HG03432 (cell line): ENCODE measurements around the gene ARPP19.
A peak's percentile ranks its signal among the peaks of the same experiment; 100 is the strongest.
"Not testable (repeated sequence)": the region's sequence is repeated elsewhere in the genome, so short reads cannot be mapped to it uniquely, and the experiment has no call there.

Experiments
- ATAC-seq: cut with Tn5 transposase; IDR thresholded peaks from one replicate; pipeline ENCODE4 v1.9.1; 2021; ENCODE audit warnings: mild to moderate bottlenecking, moderate library complexity; ENCODE audit not compliant: unreplicated experiment

Gene ARPP19, protein sequence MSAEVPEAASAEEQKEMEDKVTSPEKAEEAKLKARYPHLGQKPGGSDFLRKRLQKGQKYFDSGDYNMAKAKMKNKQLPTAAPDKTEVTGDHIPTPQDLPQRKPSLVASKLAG

GRCh38 chr15:52568601-52569585 is at the start of gene ARPP19:
TSS of gene ARPP19 (minus strand) at chr15:52569030. CDS start at chr15:52568892, 138 bp downstream.
- peak; percentile 87 for ATAC-seq

GRCh38 chr15:52617026-52617425 is 48.2 kb upstream of the ARPP19 start:
- no peak for ATAC-seq

DNA sequence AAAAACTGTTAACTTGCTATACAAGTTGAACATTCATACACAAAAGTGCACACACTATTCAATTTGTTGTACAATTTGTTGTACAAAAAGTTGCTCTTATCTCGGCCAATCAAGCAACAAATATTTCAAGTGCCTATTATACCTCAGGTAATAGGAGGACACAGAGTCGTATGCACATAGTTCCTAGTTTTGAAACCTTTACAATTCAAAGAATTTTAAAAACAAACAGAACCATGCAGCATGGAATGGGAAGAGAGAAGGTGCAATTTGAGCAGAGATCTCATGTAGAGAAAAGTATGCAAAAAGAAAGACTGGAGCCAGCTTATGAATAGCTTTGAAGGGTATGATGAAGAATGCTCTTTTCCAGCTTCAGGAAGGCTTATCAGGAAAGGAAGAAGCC is 46.5 kb upstream of the ARPP19 start:
- no peak for ATAC-seq

- no peak for ATAC-seq
These were observed 40.8 kb upstream of the ARPP19 start for GRCh38 chr15:52609593-52609992.

- ATAC-seq = no peak
These were observed 15.6 kb upstream of the ARPP19 start for GRCh38 chr15:52584414-52584813.

DNA sequence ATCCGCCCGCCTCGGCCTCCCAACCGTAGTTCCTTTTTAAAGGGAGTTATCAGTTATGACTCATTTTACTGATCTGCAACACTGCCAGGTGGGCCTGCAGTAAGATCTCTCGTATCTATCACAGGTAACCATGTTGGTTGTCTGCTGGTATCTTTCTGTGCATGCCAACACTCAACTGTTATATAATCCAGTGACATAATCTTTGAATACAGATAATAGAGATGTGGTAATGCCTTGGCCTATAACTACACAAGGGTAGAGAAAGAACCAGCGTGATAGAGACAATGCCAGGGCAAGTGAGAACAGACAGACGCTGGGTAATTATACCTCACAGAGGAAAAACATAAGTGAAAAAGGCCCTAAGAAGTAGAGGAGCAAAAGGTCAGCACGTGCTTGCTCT is 11.0 kb upstream of the ARPP19 start:
- ATAC-seq = no peak

DNA sequence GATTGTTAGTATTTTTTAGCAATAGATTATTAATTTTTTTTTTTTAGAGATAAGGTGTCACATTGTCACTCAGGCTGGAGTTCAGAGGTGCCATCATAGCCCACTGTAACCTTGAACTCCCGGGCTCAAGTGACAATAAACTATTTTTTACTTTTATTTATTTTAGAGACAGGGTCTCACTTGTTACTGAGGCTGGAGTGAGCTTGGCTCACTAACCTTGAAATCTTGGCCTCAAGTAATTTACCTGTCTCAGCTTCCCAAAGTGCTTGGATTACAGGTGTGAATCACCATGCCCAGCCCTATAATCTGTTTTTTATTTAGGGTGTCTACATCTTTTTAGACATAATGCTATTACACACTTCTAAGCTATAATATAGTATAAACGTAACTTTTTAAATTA is 7.9 kb upstream of the ARPP19 start:
- ATAC-seq = no peak

DNA sequence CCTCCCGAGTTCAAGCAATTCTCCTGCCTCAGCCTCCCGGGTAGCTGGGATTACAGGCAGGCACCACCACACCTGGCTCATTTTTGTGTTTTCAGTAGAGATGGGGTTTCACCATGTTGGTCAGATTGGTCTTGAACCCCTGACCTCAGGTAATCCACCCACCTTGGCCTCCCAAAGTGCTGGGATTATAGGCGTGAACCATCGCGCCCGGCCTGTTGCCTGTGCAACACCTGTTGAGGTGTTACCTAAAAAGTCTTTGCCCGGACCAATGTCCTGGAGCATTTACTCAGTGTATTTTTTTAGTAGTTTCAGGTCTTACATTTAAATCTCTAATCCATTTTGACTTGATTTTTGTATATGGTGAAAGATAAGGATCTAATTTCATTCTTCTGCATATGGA is 6.7 kb upstream of the ARPP19 start:
- not testable (repeated sequence) for ATAC-seq

DNA sequence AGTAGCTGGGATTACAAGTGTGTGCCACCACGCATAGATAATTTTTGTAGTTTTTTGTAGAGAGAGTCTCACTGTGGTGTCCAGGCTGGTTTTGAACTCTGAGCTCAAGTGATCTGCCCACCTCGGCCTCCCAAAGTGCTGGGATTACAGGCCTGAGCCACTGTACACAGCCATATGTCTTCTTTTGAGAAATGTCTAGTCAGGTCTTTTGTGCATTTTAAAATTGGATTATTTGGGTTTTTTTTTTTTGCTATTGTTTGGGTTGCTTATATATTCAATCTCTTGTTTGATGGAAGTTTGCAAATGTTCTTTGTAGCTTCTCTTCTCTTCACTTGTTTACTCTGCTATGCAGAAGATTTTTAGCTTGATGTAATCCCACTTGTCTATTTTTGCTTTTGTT is 6.2 kb upstream of the ARPP19 start:
- ATAC-seq = no peak

DNA sequence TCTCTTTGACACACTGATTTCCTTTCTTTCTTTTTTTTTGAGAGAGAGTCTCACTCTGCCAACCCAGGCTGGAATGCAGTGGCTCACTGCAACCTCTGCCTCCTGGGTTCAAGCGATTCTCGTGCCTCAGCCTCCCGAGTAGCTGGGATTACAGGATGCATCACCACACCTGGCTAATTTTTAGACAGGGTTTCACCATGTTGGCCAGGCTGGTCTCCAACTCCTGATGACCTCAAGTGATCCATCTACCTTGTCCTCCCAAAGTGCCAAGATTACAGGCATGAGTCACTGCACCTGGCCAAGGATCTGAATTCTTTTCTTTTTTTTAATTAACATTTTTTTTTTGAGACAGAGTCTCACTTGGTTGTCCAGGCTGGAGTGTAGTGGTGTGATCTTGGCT is 5.8 kb upstream of the ARPP19 start:
- ATAC-seq = not testable (repeated sequence)

GRCh38 chr15:52567871-52568600 is 794 bp downstream of the ARPP19 start:
- peak; percentile 15 for ATAC-seq

DNA sequence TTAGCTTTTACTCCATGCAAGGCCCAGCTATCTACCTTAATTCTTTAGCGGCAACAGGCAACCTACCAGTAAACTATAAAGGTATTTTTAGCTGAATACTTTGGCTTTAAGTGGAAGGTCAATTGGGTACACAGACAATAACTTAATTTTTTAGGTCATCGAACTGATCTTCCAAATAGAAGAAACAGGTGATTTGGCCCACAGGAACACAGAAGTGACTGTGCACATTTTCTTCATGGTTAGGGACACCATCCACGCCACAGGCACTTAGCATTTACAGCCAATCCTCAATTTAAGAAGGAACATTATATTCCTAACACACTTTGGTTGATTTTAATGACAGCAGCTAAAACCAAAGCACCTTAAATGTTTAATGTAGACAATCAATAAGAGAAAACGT is 1.9 kb downstream of the ARPP19 start:
- ATAC-seq = no peak

GRCh38 chr15:52565417-52566358 is 3.1 kb downstream of the ARPP19 start:
- peak; percentile 41 for ATAC-seq

- ATAC-seq = no peak
These were observed 5.2 kb downstream of the ARPP19 start for GRCh38 chr15:52563501-52564060.

DNA sequence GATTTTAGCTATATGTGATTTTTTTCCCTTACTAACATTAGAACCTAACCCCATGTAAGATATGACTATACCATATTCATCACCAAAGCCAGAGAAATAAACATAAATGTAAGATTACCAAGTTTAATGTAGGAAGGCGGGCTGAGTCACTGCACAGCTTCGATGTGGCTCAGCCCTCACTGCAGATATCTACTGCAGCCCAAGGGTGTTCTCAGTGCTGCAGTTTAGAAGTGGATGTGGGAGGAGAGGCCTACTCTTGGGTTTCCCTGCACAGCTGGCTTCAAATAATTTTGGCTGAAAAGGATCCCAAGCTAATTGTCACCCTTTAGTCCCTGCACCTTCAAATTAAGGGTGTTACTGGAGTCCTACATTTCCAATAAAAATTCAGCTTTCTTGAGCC is 9.3 kb downstream of the ARPP19 start:
- no peak for ATAC-seq

DNA sequence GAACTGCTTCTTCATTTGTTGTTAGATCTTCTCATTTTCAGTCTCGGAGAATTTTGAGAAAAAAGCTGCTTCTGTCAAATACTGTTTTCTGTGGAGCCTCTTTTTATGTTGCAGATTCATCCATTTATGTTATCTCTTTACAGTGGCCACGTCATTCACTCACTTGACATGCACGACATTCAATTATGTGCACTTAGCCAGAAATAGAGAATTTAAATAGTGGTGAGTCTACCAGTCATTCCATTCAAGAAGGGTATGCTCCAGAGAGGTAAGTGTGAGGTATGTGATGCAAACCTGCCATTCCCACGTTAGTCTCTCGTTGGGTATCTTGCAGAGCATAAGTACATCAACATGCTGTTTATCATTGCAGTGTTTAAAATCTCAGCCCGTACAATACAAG is 9.8 kb downstream of the ARPP19 start:
- ATAC-seq = no peak

DNA sequence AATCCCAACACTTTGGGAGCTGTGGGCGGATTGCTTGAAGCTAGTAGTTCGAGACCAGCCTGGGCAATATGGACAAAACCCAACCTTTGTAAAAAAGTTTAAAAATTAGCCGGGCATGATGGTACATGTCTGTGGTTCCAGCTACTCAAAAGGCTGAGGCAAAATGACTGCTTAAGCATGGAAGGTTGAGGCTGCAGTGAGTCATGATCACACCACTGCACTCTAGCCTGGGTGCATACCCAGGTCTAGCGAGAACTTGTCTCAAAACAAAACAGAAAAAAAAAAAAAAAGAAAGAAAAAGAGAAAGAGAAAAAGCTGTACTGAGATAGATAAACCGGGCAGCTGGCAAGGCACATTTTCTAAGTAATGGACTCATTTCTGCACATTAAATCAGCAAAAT is 10.6 kb downstream of the ARPP19 start:
- peak; percentile 94 for ATAC-seq

DNA sequence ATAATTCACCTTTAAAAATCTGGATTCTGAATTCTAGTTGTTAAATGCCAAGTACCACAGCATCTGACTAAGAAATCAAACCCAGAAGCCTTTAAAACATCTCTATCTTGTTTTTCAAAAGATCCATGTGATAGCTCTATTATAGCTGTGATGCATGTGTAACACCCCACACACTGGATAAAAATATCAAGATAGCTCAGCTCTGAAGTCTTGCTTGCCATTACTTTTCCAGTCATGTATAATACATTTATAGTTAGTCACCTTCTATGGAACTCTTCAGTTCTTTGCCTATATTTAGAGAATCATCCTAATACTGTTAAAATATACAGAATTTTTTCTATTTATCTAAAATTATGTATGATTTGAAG is 11.6 kb downstream of the ARPP19 start:
- no peak for ATAC-seq

DNA sequence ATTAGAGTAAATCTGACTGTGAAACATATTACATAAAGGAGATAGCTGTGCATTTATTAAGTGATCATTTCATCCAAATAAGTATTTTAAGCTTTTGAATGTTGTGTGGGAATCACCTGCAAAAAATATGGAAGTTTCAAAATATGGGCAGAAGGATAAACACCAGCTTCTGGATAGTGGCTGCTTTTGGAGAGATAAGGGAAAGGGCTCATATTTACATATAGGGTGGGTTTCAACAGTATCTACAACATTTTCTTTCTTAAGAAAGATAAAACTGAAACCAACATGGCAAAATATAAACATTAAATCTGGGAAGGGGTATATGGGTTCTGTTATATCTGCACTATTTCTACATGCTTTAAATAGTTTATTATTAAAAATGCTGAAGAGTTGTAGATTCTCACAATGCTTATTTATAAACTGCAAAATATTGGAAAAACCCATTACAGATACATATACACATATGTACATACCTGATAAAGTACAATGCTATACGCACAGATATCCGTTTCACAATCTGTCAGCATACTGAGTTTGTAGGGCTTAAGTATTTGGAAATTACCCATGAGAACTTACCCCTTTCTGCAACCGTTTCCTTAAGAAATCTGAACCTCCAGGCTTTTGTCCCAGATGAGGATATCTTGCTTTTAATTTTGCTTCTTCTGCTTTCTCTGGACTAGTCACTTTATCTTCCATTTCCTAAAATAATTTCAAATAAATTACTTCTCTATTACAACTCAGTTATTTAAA is 12.1 kb downstream of the ARPP19 start:
- ATAC-seq = no peak

DNA sequence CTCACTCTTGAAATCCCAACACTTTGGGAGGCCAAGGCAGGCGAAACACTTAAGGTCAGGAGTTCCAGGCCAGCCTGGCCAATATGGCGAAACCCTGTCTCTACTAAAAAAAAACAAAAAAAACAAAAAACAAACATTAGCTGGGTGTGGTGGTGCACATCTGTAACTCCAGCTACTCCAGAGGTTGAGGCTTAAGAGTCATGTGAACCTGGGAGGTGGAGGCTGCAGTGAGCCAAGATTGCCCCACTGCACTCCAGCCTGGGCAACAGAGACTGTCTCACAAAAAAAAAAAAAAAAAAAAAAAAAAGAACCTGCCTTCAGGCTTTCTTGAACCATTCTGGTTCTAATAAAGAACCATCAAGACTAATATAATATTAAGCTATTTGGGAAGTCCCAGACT is 16.5 kb downstream of the ARPP19 start:
- ATAC-seq = no peak
